ENCODE measurements around the gene POLA1.

DNA sequence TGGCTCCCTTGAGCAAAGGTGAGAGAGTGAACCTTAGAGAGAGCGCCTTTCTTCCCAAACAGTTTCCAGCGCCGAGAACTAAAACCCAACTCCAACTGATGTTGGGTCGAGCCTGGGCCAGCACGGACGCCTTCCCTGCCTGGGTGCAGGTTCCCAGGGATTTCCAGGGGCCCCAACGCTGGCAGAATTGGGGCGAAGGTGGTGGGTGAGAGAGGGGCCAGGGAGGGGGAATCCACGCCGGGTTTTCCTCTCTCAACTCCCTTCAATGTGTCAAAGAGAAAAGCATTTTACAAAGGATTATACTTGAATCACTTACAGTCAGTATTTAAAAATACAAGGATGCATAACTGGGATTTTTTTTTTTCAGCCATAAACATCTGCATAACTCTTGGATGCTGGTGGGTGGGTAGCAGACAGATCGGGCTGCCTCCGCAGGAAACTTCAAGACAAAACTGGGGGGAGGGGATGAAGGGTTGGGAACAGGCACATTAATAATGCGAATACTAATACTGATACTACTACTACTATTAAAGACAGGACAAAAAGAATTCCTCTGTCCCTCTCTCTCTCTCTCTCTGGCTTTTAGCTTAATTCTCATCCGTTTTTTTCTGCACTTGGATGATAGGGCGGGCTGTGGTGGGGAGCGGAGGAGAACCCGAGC is 323.4 kb downstream of the POLA1 start:
- TF ChIP-seq, protein P1, sequence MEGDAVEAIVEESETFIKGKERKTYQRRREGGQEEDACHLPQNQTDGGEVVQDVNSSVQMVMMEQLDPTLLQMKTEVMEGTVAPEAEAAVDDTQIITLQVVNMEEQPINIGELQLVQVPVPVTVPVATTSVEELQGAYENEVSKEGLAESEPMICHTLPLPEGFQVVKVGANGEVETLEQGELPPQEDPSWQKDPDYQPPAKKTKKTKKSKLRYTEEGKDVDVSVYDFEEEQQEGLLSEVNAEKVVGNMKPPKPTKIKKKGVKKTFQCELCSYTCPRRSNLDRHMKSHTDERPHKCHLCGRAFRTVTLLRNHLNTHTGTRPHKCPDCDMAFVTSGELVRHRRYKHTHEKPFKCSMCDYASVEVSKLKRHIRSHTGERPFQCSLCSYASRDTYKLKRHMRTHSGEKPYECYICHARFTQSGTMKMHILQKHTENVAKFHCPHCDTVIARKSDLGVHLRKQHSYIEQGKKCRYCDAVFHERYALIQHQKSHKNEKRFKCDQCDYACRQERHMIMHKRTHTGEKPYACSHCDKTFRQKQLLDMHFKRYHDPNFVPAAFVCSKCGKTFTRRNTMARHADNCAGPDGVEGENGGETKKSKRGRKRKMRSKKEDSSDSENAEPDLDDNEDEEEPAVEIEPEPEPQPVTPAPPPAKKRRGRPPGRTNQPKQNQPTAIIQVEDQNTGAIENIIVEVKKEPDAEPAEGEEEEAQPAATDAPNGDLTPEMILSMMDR (IDR thresholded peaks at IDR 0.05): no peak
- no peak for TF ChIP-seq POLR2A (IDR thresholded peaks at IDR 0.05)
- no peak for TF ChIP-seq EP300 (IDR thresholded peaks at IDR 0.05)
